Activated T-cell treated with anti-CD3 and anti-CD28 coated beads for 1 hour (primary cell): ENCODE results near the gene COX18.

Source experiments
- DNase-seq: peaks from one replicate; pipeline ENCODE4 v3.0.0-alpha.2; 2020; ENCODE audit warnings: low read depth

Gene COX18, protein sequence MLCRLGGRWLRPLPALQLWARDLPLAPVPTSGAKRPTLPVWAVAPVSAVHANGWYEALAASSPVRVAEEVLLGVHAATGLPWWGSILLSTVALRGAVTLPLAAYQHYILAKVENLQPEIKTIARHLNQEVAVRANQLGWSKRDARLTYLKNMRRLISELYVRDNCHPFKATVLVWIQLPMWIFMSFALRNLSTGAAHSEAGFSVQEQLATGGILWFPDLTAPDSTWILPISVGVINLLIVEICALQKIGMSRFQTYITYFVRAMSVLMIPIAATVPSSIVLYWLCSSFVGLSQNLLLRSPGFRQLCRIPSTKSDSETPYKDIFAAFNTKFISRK

GRCh38 chr4:73069338-73070073 is at the start of gene COX18:
Gene COX18 (minus strand): TSS chr4:73069716. CDS start chr4:73069649, 67 bp downstream.
- DNase-seq = peak; percentile 88

DNA sequence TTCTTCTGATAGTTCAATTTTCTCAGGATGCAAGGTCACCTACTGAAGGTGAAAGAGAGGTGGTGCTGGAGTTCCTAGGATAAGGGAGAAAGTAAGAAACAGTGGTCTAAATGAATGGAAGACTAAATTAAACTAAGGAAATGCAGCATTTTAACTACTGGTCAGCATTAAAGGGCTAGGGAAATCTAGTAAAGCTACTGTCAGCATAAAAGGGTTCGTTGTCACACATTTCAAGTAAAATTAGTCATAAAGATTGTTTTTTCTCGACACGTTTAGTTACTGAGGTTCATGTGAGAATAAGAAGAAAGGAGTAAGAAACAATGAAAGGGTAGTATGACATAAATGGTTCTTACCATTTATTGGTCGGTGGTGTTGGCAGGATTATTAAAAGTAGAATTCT is 40.0 kb upstream of the COX18 start:
- DNase-seq = no peak

- DNase-seq = no peak
These were observed 35.2 kb upstream of the COX18 start for GRCh38 chr4:73104695-73105094.

DNA sequence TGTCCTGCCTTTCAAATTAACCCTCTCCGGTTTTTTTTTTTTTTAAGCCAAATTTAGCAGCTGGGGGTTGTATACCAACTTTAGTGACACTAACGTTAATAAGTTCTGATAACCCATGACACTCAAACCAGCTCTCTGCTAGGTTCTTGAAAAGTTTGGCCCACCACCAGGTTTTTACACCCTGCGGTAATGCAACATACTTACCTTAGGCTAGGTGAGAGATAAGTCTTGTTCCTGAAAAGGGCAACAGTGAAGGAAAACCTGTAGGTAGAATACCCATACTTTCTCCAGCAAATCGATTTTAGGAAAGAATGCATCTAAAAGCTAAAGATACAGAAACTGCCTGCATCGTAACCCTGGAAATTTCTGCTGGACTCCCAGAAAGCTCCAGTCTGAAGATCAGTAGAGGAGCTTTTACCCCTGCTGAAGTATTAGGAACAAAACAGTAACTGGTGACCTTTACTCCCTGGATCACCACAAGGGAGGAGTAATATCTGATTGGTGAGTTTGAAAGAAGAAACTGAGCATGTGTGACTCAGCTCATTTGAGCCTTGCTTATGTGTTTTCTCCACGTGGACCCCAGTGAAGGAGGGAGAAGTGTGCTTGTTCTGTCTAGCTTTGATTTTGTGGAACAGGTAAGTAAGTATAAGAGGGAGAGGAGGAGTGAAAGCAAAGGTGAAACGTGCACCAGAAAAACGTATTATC is 34.4 kb upstream of the COX18 start:
- no peak for DNase-seq

GRCh38 chr4:73099143-73099542 is 29.6 kb upstream of the COX18 start:
- no peak for DNase-seq

DNA sequence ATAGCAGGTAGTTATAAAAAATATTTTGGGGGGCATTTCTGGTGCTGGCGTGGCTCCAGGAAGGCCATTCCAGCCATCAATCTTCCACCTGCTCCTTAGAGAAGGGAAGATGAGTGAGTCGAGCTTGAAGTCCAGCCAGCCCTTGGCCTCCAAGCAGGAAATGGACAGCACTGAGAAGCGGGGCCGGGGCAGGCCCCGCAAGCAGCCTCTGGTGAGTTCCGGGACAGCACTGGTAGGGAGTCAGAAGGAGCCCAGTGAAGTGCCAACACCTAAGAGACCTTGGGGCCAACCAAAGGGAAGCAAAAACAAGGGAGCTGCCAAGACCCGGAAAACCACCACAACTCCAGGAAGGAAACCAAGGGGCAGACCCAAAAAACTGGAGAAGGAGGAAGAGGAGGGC is 29.2 kb upstream of the COX18 start:
- no peak for DNase-seq

DNA sequence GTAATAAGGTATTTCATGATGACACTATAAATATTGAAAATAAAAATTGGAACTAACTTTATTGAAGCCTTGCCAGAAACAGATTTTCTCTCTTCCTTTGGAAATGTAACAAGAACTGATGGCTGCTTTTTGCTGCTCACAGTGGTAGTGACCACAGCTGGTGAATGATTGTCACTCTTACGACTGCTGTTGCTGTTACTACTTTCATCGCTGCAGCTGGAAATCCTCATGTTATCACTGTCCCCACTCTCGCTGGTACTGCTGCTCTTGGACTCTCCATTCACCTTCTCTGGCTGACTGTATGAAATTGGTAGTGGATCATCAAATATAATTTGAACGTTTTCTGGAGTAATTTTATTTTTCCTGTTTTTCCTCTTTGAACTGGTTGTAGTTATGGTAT is 28.5 kb upstream of the COX18 start:
- DNase-seq = no peak

DNA sequence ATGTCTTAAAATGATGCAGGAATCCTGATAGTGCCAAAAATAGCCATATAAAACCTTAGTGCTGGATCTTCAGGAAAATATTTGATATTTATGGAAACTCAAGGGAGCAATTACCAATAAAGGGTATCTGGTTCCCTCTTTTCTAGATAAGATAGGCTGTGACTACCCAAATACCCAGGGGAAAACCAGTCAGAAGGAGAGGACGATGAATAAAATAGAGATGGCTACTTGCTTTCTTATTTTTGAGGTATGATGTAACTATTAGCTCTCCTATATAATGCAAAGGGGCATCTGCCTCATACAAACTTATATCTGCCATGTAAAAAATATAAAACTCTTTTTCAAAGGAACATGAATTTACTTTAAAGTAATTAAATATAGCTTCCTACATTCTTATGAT is 23.4 kb upstream of the COX18 start:
- DNase-seq = no peak

DNA sequence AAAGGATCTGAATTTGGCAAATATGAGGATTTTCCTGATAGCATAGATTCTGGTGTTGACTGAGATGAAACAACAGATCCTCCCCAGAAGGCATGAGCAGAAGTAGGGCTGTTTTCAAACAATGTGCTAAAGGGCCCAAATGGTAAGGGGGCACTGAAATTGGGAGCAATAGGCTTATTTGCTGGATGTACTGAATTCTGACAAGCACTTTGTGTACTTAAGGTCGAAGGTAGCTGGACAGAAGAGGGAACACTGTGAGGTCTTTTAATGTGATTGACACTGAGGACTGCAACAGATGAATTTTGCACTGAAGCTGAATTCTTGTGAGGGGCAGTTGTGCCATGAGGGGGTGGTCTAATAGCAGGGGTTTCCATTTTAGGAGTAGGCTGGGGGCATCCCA is 21.2 kb upstream of the COX18 start:
- no peak for DNase-seq

GRCh38 chr4:73087871-73088270 is 18.4 kb upstream of the COX18 start:
- DNase-seq = no peak

- no peak for DNase-seq
These were observed 16.8 kb upstream of the COX18 start for GRCh38 chr4:73086095-73086868.

DNA sequence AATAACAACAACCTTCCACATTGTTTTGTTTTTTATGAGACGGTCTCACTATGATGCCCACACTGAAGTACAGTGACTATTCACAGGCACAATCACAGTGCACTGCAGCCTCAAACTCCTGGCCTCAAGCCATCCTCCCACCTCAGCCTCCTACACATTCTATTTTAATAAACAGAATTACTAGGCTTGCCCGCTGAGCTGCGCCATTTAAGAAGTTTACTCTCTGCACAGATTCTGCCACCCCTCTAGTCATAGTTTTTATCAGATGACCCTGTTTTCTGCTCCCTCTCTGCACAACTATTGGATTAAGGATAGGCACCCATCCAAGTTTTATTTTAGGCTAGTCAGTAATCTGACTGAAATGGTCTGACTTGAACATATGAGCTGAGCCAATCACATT is 11.3 kb upstream of the COX18 start:
- DNase-seq = no peak

GRCh38 chr4:73075832-73076231 is 6.3 kb upstream of the COX18 start:
- no peak for DNase-seq

- no peak for DNase-seq
These were observed 516 bp upstream of the COX18 start for GRCh38 chr4:73070074-73070390.

GRCh38 chr4:73068491-73069337 is 802 bp downstream of the COX18 start:
- no peak for DNase-seq

DNA sequence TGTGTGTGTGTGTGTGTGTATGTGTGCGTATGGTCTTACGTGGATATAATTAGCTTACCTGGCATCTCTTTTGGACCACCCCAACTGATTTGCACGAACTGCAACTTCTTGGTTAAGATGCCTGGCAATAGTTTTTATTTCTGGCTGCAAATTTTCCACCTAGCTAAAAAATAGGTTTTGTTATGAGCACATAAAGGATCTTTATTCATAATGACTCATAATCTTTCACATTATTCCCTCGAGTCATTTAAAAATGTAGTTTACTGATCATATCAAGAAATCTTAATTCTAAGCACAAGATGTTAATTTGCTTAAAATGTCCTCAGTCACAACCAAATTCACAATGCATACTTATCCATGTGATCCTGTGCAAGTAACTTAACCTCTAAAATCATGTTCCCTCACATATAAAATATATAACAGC is 1.5 kb downstream of the COX18 start:
- DNase-seq = no peak

DNA sequence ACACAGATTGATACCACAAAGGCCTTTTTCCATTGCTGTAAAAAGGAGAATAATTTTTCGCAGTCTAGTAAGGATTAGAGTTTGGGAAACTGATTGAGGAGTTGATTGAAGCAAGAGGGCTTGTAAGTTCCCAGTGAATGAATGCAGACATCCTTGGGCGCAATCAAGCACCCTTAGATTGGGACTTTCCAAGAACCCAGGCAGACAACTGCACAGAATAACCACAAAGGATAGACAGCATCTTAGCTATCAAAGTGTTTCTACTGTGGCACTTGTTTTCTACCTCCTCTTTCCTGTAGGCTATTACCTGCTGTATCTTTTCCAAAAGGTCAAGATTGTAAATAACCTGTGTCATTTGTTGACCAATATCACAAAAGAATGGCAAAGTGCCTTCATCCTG is 2.6 kb downstream of the COX18 start:
- DNase-seq = no peak

- no peak for DNase-seq
These were observed 3.1 kb downstream of the COX18 start for GRCh38 chr4:73066445-73066844.

GRCh38 chr4:73064536-73064935 is 5.0 kb downstream of the COX18 start:
- no peak for DNase-seq

- DNase-seq = no peak
These were observed 14.1 kb downstream of the COX18 start for GRCh38 chr4:73055241-73055897.

DNA sequence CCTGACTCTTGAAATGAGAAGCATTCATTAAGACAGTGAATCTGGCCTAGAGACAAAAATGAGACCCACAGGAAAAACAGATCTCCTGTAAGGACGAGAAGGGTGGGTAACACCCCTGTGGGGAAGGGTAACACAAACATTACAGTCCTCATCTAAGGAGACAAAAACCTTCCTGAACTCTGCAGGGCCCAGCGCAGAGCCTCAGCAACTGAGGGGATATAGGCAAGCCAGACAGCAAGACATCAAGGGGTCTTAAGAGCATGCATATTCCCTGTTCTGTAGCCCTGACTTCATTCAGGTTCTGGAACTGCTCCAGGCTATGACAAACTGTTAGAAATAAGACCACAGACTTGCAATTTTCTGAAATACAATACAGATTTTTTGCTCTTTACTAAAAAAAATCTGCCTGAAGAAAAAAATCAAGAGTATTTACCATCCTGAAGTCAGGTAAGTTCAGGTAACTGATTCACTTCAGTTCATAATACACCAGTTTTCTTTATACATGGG is 15.5 kb downstream of the COX18 start:
- no peak for DNase-seq
